Measurements from ENCODE around the gene UST. TPM values are rescaled to one million over a fixed set of nuclear protein-coding genes. Genes with fewer than 3 reads are reported as not detected.

Gene UST
- polyA plus RNA-seq, 1 donor from 2014 or later = 7.5 TPM

DNA sequence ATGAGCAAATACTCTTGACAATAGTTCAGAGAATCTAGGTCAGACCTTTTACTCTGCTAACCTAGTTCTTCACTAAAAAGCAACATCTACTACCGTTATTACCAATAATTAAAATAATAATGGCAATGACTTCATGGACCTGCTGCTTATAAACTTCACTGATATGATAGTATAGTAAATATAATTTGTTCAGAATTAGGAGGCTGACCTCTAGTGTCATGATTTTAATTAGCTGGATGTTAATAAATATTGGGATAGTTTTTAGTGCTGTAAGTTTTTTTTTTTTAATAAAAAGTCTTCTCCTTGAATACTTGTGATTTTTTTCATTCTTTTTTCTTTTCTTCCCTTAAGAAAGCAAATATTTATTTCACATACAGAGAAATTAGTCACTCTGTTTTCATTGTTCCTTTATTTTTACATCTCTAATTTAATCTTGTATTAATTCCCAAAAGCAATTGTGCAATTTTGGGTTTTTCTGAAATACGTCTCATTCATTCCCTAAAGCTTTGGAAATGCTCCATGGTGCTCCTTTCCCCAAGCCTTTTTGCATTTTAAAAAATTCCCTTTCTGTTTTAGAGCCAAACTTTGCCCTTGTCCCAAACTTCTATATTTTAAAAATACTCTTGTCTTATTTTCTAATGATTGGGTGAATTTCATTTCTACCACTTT, 46.6 kb upstream of the UST start (continued):
- TF ChIP-seq, protein P1, sequence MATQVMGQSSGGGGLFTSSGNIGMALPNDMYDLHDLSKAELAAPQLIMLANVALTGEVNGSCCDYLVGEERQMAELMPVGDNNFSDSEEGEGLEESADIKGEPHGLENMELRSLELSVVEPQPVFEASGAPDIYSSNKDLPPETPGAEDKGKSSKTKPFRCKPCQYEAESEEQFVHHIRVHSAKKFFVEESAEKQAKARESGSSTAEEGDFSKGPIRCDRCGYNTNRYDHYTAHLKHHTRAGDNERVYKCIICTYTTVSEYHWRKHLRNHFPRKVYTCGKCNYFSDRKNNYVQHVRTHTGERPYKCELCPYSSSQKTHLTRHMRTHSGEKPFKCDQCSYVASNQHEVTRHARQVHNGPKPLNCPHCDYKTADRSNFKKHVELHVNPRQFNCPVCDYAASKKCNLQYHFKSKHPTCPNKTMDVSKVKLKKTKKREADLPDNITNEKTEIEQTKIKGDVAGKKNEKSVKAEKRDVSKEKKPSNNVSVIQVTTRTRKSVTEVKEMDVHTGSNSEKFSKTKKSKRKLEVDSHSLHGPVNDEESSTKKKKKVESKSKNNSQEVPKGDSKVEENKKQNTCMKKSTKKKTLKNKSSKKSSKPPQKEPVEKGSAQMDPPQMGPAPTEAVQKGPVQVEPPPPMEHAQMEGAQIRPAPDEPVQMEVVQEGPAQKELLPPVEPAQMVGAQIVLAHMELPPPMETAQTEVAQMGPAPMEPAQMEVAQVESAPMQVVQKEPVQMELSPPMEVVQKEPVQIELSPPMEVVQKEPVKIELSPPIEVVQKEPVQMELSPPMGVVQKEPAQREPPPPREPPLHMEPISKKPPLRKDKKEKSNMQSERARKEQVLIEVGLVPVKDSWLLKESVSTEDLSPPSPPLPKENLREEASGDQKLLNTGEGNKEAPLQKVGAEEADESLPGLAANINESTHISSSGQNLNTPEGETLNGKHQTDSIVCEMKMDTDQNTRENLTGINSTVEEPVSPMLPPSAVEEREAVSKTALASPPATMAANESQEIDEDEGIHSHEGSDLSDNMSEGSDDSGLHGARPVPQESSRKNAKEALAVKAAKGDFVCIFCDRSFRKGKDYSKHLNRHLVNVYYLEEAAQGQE (IDR thresholded peaks at IDR 0.05; ENCODE audit: borderline replicate concordance) = no peak

- no peak overlapping the region for H3K4me2 ChIP-seq (ENCODE audit: low read length)
- no peak overlapping the region for H2AFZ ChIP-seq (ENCODE audit: low read depth, low read length)
- no peak overlapping the region for H3K9ac ChIP-seq (ENCODE audit: low read length)
- H3K79me2 ChIP-seq (replicated peaks; ENCODE audit: insufficient read depth, low read length) = no peaks in the 10 kb centered on the region
- no peaks in the 10 kb centered on the region for H4K20me1 ChIP-seq (ENCODE audit: insufficient read depth)
- no peak overlapping the region for H3K27ac ChIP-seq (ENCODE audit: low read length)
- no peaks in the 10 kb centered on the region for H3F3A ChIP-seq (ENCODE audit: insufficient read depth, low read length, poor library complexity, severe bottlenecking)
- no peaks in the 10 kb centered on the region for H3K27me3 ChIP-seq (ENCODE audit: insufficient read depth, low read depth, low read length)
- H3K36me3 ChIP-seq (ENCODE audit: insufficient read depth, low read length) = no peaks in the 10 kb centered on the region
- no peaks in the 10 kb centered on the region for H3K9me3 ChIP-seq (ENCODE audit: low read length)
- TF ChIP-seq, protein P2, sequence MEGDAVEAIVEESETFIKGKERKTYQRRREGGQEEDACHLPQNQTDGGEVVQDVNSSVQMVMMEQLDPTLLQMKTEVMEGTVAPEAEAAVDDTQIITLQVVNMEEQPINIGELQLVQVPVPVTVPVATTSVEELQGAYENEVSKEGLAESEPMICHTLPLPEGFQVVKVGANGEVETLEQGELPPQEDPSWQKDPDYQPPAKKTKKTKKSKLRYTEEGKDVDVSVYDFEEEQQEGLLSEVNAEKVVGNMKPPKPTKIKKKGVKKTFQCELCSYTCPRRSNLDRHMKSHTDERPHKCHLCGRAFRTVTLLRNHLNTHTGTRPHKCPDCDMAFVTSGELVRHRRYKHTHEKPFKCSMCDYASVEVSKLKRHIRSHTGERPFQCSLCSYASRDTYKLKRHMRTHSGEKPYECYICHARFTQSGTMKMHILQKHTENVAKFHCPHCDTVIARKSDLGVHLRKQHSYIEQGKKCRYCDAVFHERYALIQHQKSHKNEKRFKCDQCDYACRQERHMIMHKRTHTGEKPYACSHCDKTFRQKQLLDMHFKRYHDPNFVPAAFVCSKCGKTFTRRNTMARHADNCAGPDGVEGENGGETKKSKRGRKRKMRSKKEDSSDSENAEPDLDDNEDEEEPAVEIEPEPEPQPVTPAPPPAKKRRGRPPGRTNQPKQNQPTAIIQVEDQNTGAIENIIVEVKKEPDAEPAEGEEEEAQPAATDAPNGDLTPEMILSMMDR (IDR thresholded peaks at IDR 0.05; ENCODE audit: poor library complexity, severe bottlenecking) = no peak
- TF ChIP-seq, protein P1 (IDR thresholded peaks at IDR 0.05; ENCODE audit: borderline replicate concordance) = no peak
- TF ChIP-seq MXI1 (conservative IDR thresholded peaks at IDR 0.05; ENCODE audit: poor library complexity, severe bottlenecking) (no peak), EP300 (conservative IDR thresholded peaks at IDR 0.05; ENCODE audit: poor library complexity, severe bottlenecking) (no peak), RAD21 (conservative IDR thresholded peaks at IDR 0.05) (no peak), POLR2AphosphoS5 (IDR thresholded peaks at IDR 0.05) (no peak)
- H3K9me2 ChIP-seq (ENCODE audit: insufficient read depth, low read length) = no peaks in the 10 kb centered on the region
- H3K4me3 ChIP-seq (ENCODE audit: low read length) = no peak overlapping the region
Measured at GRCh38 chr6:148700741-148701311, 46.0 kb upstream of the UST start.
